Endothelial cell of umbilical vein (primary cell): ENCODE data around the gene TRERF1. TPM values are rescaled to one million over a fixed set of nuclear protein-coding genes. Genes with fewer than 3 reads are reported as not detected.

Experiments used
- BruUV-seq: library from RNA; stranded (reverse); fragments of 400-500 nt; replicated peaks from 2 replicates; lab custom pipeline; 2021; lab: Mats Ljungman, UMichigan
- CTCF ChIA-PET: fragments of 300-600, 350-600 bp; sonication (Branson Sonifier 250); formaldehyde crosslinking; loops from one replicate; lab custom pipeline; 2021; ENCODE audit warnings: antibody characterized with exemption, inconsistent platforms; lab: Charles Lee
- POLR2A ChIA-PET: fragments of 300-600, 350-600 bp; sonication (Branson Sonifier 250); formaldehyde crosslinking; loops from one replicate; lab custom pipeline; 2021; ENCODE audit warnings: antibody characterized with exemption, inconsistent platforms; lab: Charles Lee
- DNase-seq: peaks from one replicate; pipeline ENCODE4 v3.0.0-alpha.2; 2011; ENCODE audit warnings: low read depth, low spot score
- FAIRE-seq: peaks from 2 replicates; lab custom pipeline; 2011; peaks lifted over from hg19 to GRCh38; lab: Jason Lieb, UNC
- H2AFZ ChIP-seq: 2 replicates; pipeline ENCODE4 v1.6.0; 2012; ENCODE audit warnings: low read depth, low read length, control low read depth, inconsistent platforms
- H3K27ac ChIP-seq: 2 replicates; pipeline ENCODE4 v1.5.1; 2011; ENCODE audit warnings: low read depth, mild to moderate bottlenecking, control low read depth, low read length, moderate library complexity; ENCODE audit not compliant: insufficient read depth
- H3K27me3 ChIP-seq, 2 experiments: 2 replicates each; pipeline versions ENCODE4 v1.6.0 to v1.6.1; 2011; ENCODE audit warnings: low read length in 2 of 2, mixed read lengths in 1 of 2; ENCODE audit not compliant: control insufficient read depth in 2 of 2, insufficient read depth in 2 of 2
- H3K36me3 ChIP-seq, 2 experiments: 2 replicates in 1 of 2; 3 replicates in 1 of 2; pipeline ENCODE4 v1.5.1; 2011; ENCODE audit warnings: low read length in 2 of 2, mild to moderate bottlenecking in 1 of 2, moderate library complexity in 1 of 2; ENCODE audit not compliant: control insufficient read depth in 2 of 2, insufficient read depth in 2 of 2; ENCODE audit errors: extremely low read depth in 1 of 2
- H3K4me1 ChIP-seq: 3 replicates; pipeline ENCODE4 v1.5.1; 2011; ENCODE audit warnings: mild to moderate bottlenecking, low read length; ENCODE audit not compliant: control insufficient read depth, insufficient read depth; ENCODE audit errors: extremely low read depth
- H3K4me2 ChIP-seq: 2 replicates; pipeline ENCODE4 v1.6.1; 2011; ENCODE audit warnings: low read length, control low read depth, mixed read lengths; ENCODE audit not compliant: insufficient read depth
- H3K4me3 ChIP-seq, 3 experiments: fragments of 200-600 bp in 1 of 3; sonication (generic), shearing (Covaris generic) in 1 of 3; replicated peaks in 1 of 3; 2 replicates each; pipeline ENCODE4 v1.5.1; 2011 to 2016; ENCODE audit warnings: control low read depth in 3 of 3, low read length in 3 of 3, mild to moderate bottlenecking in 2 of 3, inconsistent platforms in 1 of 3, low read depth in 1 of 3, moderate library complexity in 1 of 3; ENCODE audit not compliant: insufficient read depth in 1 of 3
- H3K79me2 ChIP-seq: 2 replicates; pipeline ENCODE4 v1.6.0; 2012; ENCODE audit warnings: low read length, inconsistent platforms; ENCODE audit not compliant: control insufficient read depth, insufficient read depth
- H3K9ac ChIP-seq: replicated peaks from 2 replicates; pipeline ENCODE3; 2011; ENCODE audit warnings: low read length, control low read depth; ENCODE audit not compliant: insufficient read depth; ENCODE audit errors: extremely low read depth
- H3K9me1 ChIP-seq: replicated peaks from 3 replicates; pipeline ENCODE4 v1.6.0; 2011; ENCODE audit warnings: mild to moderate bottlenecking, low read length; ENCODE audit not compliant: control insufficient read depth, insufficient read depth; ENCODE audit errors: extremely low read depth
- H3K9me3 ChIP-seq: replicated peaks from 2 replicates; pipeline ENCODE4 v1.5.1; 2012; ENCODE audit warnings: low read length, inconsistent platforms; ENCODE audit not compliant: control insufficient read depth, insufficient read depth
- H4K20me1 ChIP-seq: replicated peaks from 2 replicates; pipeline ENCODE3; 2011; ENCODE audit warnings: mild to moderate bottlenecking, low read length; ENCODE audit not compliant: control insufficient read depth, insufficient read depth; ENCODE audit errors: extremely low read depth
- EZH2 ChIP-seq: IDR thresholded peaks from 2 replicates; pipeline ENCODE4 v1.6.1; 2012; ENCODE audit warnings: borderline replicate concordance, low read depth, mild to moderate bottlenecking, moderate library complexity, low read length, inconsistent platforms; ENCODE audit not compliant: severe bottlenecking
- FOS ChIP-seq: IDR thresholded peaks from 2 replicates; pipeline ENCODE4 v1.6.1; 2011; ENCODE audit warnings: mild to moderate bottlenecking, low read length, moderate library complexity, borderline replicate concordance; ENCODE audit not compliant: insufficient read depth
- GATA2 ChIP-seq: IDR thresholded peaks from 2 replicates; pipeline ENCODE4 v1.7.0; 2011; ENCODE audit warnings: low read depth, mild to moderate bottlenecking, moderate library complexity, mixed read lengths, low read length; ENCODE audit not compliant: insufficient read length, insufficient read depth
- JUN ChIP-seq: IDR thresholded peaks from 2 replicates; pipeline ENCODE4 v1.6.1; 2011; ENCODE audit warnings: borderline replicate concordance, low read depth; ENCODE audit not compliant: insufficient read length, insufficient read depth
- MYC ChIP-seq: IDR thresholded peaks from one replicate; pipeline ENCODE4 v1.6.1; 2011; ENCODE audit warnings: mild to moderate bottlenecking, low read depth, low read length
- POLR2A ChIP-seq: IDR thresholded peaks from 2 replicates; pipeline ENCODE4 v1.6.1; 2012; ENCODE audit warnings: low read depth, mild to moderate bottlenecking, control low read depth, low read length
- POLR2AphosphoS5 ChIP-seq: IDR thresholded peaks from 2 replicates; pipeline ENCODE4 v1.6.1; 2012; ENCODE audit warnings: low read depth, mild to moderate bottlenecking, control low read depth, low read length, moderate library complexity; ENCODE audit not compliant: insufficient read depth
- dilution Hi-C: fragments of 300-500 bp; cut with MboI; formaldehyde crosslinking; loops from one replicate; pipeline ENCODE4 v1.15.0; 2019; ENCODE audit warnings: low sequenced_read_pairs; ENCODE audit not compliant: extremely low pct_ligation_motif_present
- intact Hi-C: fragments of 100-400 bp; cut with micrococcal nuclease; formaldehyde crosslinking; loops from one replicate; pipeline ENCODE4 v1.10.0; 2022
- polyA plus RNA-seq, 4 experiments: library from polyadenylated mRNA; depleted of rRNA in 3 of 4; stranded (reverse) in 3 of 4; unstranded in 1 of 4; fragments of >200 nt; gene quantifications; 2 replicates each; pipeline versions ENCODE4 v1.2.1 to v1.2.3, GENCODE V29; 2011 to 2012; ENCODE audit warnings: missing spikeins in 1 of 4
- total RNA-seq: library from RNA; stranded (reverse); gene quantifications from 2 replicates; pipeline ENCODE4 v1.2.3, GENCODE V29; 2021
- TF ChIP-seq, protein P1 (sequence below): IDR thresholded peaks from 2 replicates; pipeline ENCODE4 v1.6.1; 2011; ENCODE audit not compliant: insufficient read depth, insufficient read length
- TF ChIP-seq, protein P2 (sequence below), 2 donors: IDR thresholded peaks; 1 replicate in 1 of 2; 2 replicates in 1 of 2; pipeline ENCODE4 v1.5.1; 2011; ENCODE audit warnings: low read length in 2 of 2, mild to moderate bottlenecking in 2 of 2, moderate library complexity in 2 of 2, control low read depth in 1 of 2, inconsistent platforms in 1 of 2, low read depth in 1 of 2; ENCODE audit not compliant: insufficient read depth in 1 of 2; ENCODE audit errors: extremely low read depth in 1 of 2

TRERF1 gene
- total and polyA plus RNA-seq, 2 donors (not counting 3 experiments of a cell fraction or from before 2014, with no cell fraction given), result 0.73 to 5.5 TPM

DNA sequence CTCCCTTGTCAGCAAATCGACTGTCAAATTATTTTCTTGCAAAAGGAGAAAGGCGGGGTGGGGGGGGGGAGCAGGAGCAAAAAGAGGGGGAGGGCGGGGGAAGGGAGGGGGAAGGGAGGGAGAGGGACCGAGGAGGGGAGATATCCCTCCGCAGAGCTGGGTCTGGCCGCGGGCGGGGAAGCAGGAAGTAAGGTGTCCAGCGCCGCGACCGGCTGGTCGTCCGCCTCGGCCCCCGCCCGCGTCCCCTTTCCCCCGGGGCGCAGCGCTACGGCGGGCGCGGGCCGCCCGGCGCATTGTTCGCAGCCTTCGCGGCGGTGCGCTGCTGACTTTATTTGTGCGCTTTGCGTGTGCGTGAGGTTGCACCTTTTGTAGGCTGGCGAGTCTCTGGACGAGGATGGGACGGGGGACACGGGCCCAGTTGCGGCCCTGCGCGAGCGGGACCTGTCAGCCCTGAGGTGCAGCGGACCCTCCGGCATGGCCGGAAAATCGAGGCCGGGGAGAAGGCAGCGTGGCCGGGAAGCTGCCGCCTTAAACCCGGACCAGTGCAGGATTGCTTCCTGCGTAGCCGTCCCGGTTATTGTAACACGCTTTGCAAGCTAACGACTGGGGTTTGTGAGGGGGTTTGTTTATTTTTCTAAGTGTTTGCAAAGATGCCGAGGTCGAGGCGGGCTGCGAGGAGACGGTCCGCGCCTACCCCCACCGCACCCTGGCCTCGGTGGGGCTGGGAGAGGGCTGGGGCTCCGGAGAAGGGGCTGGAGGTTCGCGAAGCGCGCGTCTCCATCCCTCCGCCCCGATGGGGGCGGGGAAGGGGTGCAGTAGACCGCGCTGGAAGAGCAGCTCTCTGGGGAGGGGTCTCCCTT is 675 bp upstream of the TRERF1 start:
- CTCF ChIA-PET, result interaction anchor here (0.6 to 2.4 kb wide), 6 partner anchors 9 to 143 kb away, joined by 3 to 18 read pairs (median 4); no protein-coding TSS in a partner anchor
- H3K27me3 ChIP-seq, result peaks cover 11 to 34% of the 10 kb centered on the region in 2 experiments
- no peak overlapping the region for H3K9ac ChIP-seq
- no peaks in the 10 kb centered on the region for H3K9me3 ChIP-seq
- TF ChIP-seq GATA2 (no peak), FOS (no peak), MYC (no peak), EZH2 (no peak), POLR2AphosphoS5 (no peak), POLR2A (no peak), JUN (no peak)
- TF ChIP-seq, protein P1, sequence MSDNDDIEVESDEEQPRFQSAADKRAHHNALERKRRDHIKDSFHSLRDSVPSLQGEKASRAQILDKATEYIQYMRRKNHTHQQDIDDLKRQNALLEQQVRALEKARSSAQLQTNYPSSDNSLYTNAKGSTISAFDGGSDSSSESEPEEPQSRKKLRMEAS, result no peak
- TF ChIP-seq, protein P2, sequence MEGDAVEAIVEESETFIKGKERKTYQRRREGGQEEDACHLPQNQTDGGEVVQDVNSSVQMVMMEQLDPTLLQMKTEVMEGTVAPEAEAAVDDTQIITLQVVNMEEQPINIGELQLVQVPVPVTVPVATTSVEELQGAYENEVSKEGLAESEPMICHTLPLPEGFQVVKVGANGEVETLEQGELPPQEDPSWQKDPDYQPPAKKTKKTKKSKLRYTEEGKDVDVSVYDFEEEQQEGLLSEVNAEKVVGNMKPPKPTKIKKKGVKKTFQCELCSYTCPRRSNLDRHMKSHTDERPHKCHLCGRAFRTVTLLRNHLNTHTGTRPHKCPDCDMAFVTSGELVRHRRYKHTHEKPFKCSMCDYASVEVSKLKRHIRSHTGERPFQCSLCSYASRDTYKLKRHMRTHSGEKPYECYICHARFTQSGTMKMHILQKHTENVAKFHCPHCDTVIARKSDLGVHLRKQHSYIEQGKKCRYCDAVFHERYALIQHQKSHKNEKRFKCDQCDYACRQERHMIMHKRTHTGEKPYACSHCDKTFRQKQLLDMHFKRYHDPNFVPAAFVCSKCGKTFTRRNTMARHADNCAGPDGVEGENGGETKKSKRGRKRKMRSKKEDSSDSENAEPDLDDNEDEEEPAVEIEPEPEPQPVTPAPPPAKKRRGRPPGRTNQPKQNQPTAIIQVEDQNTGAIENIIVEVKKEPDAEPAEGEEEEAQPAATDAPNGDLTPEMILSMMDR (IDR thresholded peaks at IDR 0.05; ENCODE audit: extremely low read depth in 1 of 2, insufficient read depth in 1 of 2, low read depth in 1 of 2, low read length in 2 of 2), result no peak
- peak; percentile 64 for DNase-seq
- FAIRE-seq, result peak; percentile 53
- intact Hi-C loops, result loop anchor here (2.0 to 5.0 kb wide), 4 partner anchors 80 to 236 kb away; partner anchors contain the start of gene MRPS10
- H3K4me1 ChIP-seq, result peaks cover 9% of the 10 kb centered on the region
- H3K4me3 ChIP-seq, result peak overlapping the region; percentile 71 to 89 (median 73)
- no peaks in the 10 kb centered on the region for H3K36me3 ChIP-seq
- no TSS peak for BruUV-seq
- POLR2A ChIA-PET, result interaction anchor here (0.6 kb wide), 1 partner anchor 639 kb away, joined by 8 read pairs; no protein-coding TSS in a partner anchor
- H3K4me2 ChIP-seq, result peak overlapping the region; percentile 82
- H3K79me2 ChIP-seq, result no peaks in the 10 kb centered on the region
- H2AFZ ChIP-seq, result peak overlapping the region; percentile 97
- dilution Hi-C loops, result no loop called here
- H4K20me1 ChIP-seq, result no peaks in the 10 kb centered on the region
- no peaks in the 10 kb centered on the region for H3K9me1 ChIP-seq
- no peak overlapping the region for H3K27ac ChIP-seq
